ENCODE results near the gene RAB3D.
A peak's percentile ranks its signal among the peaks of the same experiment; 100 is the strongest.
"Not testable (repeated sequence)": the region's sequence is repeated elsewhere in the genome, so short reads cannot be mapped to it uniquely, and the experiment has no call there.

The RAB3D gene

GRCh38 chr19:11345122-11345803 lies 5.8 kb upstream of the RAB3D start:
- Histone ChIP-seq H2AFZ (ENCODE audit: low read length) (peak overlapping the region; percentile 89), H3K79me1 (ENCODE audit: low read depth, low read length) (no peaks in the 10 kb centered on the region), H3K36me3 (replicated peaks in 1 of 2; ENCODE audit: control insufficient read depth in 2 of 2, insufficient read depth in 2 of 2, low read length in 2 of 2) (peaks cover 3 to 6% of the 10 kb centered on the region in 2 donors), H2BK12ac (ENCODE audit: low read length) (peak overlapping the region; percentile 50), H3K4ac (ENCODE audit: low read length) (no peak overlapping the region), H3K4me1 (ENCODE audit: control insufficient read depth in 2 of 2, insufficient read depth in 1 of 2, low read depth in 1 of 2, low read length in 2 of 2) (peaks cover 8 to 9% of the 10 kb centered on the region in 2 donors), H3K18ac (ENCODE audit: low read length) (no peak overlapping the region), H3K23ac (ENCODE audit: low read depth, low read length, poor library complexity) (no peak overlapping the region), H3K27me3 (ENCODE audit: control insufficient read depth in 3 of 3, insufficient read depth in 3 of 3, low read depth in 1 of 3, low read length in 3 of 3) (no peaks in the 10 kb centered on the region), H2BK120ac (ENCODE audit: low read depth, low read length) (no peak overlapping the region), H3K27ac (replicated peaks; ENCODE audit: low read length) (no peak overlapping the region), H3K9me3 (replicated peaks in 1 of 2; ENCODE audit: control insufficient read depth in 2 of 2, insufficient read depth in 1 of 2, low read depth in 1 of 2, low read length in 2 of 2) (peaks cover 8 to 12% of the 10 kb centered on the region in 2 donors), H2BK5ac (ENCODE audit: low read length) (no peak overlapping the region), H3K9ac (ENCODE audit: low read depth, low read length, poor library complexity) (peak overlapping the region; percentile 75), H3K14ac (ENCODE audit: low read length) (no peak overlapping the region), H2AK5ac (ENCODE audit: low read depth, low read length) (no peak overlapping the region), H2BK15ac (ENCODE audit: low read length) (no peak overlapping the region), H3K4me2 (ENCODE audit: insufficient read depth, low read length, poor library complexity, severe bottlenecking) (peak overlapping the region; percentile 55), H3K4me3 (ENCODE audit: low read length in 2 of 2) (peak overlapping the region; percentile 58 to 89), H4K8ac (ENCODE audit: low read depth, low read length) (no peak overlapping the region), H4K91ac (ENCODE audit: low read depth, low read length, poor library complexity) (no peak overlapping the region)
- DNase-seq (ENCODE audit: low spot score), result no peak
- WGBS, 2 donors (ENCODE audit: extremely low coverage in 2 of 2, insufficient read length in 2 of 2, insufficient replicate concordance in 1 of 2), result no CpG with 5 or more reads among the region's 15 CpGs

- no peak overlapping the region for H3K4me3 ChIP-seq (ENCODE audit: low read length in 2 of 2)
- peaks cover 0 to 7% (median 0%) of the 10 kb centered on the region in 3 experiments for H3K27me3 ChIP-seq (ENCODE audit: control insufficient read depth in 3 of 3, insufficient read depth in 3 of 3, low read depth in 1 of 3, low read length in 3 of 3)
- no peaks in the 10 kb centered on the region for H3K79me1 ChIP-seq (ENCODE audit: low read depth, low read length)
- no CpG with 5 or more reads among the region's 3 CpGs for WGBS, 2 donors (ENCODE audit: extremely low coverage in 2 of 2, insufficient read length in 2 of 2, insufficient replicate concordance in 1 of 2)
- no peak overlapping the region for H2BK120ac ChIP-seq (ENCODE audit: low read depth, low read length)
- H3K4ac ChIP-seq (ENCODE audit: low read length), result no peak overlapping the region
- no peaks in the 10 kb centered on the region for H3K9me3 ChIP-seq (replicated peaks in 1 of 2; ENCODE audit: control insufficient read depth in 2 of 2, insufficient read depth in 1 of 2, low read depth in 1 of 2, low read length in 2 of 2)
- no peak overlapping the region for H3K18ac ChIP-seq (ENCODE audit: low read length)
- H2BK12ac ChIP-seq (ENCODE audit: low read length), result no peak overlapping the region
- no peak overlapping the region for H3K14ac ChIP-seq (ENCODE audit: low read length)
- H3K23ac ChIP-seq (ENCODE audit: low read depth, low read length, poor library complexity), result no peak overlapping the region
- peaks cover 3 to 6% of the 10 kb centered on the region in 2 donors for H3K36me3 ChIP-seq (replicated peaks in 1 of 2; ENCODE audit: control insufficient read depth in 2 of 2, insufficient read depth in 2 of 2, low read length in 2 of 2)
- no peak overlapping the region for H3K9ac ChIP-seq (ENCODE audit: low read depth, low read length, poor library complexity)
- H2AK5ac ChIP-seq (ENCODE audit: low read depth, low read length), result no peak overlapping the region
- no peak overlapping the region for H3K4me2 ChIP-seq (ENCODE audit: insufficient read depth, low read length, poor library complexity, severe bottlenecking)
- DNase-seq (ENCODE audit: low spot score), result no peak
- H3K4me1 ChIP-seq (ENCODE audit: control insufficient read depth in 2 of 2, insufficient read depth in 1 of 2, low read depth in 1 of 2, low read length in 2 of 2), result peaks cover 11 to 14% of the 10 kb centered on the region in 2 donors
- no peak overlapping the region for H4K91ac ChIP-seq (ENCODE audit: low read depth, low read length, poor library complexity)
- H2BK15ac ChIP-seq (ENCODE audit: low read length), result no peak overlapping the region
- H3K27ac ChIP-seq (replicated peaks; ENCODE audit: low read length), result no peak overlapping the region
- no peak overlapping the region for H4K8ac ChIP-seq (ENCODE audit: low read depth, low read length)
- H2BK5ac ChIP-seq (ENCODE audit: low read length), result no peak overlapping the region
- no peak overlapping the region for H2AFZ ChIP-seq (ENCODE audit: low read length)
Observed at GRCh38 chr19:11342429-11342828, 3.0 kb upstream of the RAB3D start.

GRCh38 chr19:11340099-11340467 lies 626 bp upstream of the RAB3D start:
- not testable (repeated sequence) for H3K4me1 ChIP-seq (ENCODE audit: control insufficient read depth in 2 of 2, insufficient read depth in 1 of 2, low read depth in 1 of 2, low read length in 2 of 2); H2BK5ac ChIP-seq (ENCODE audit: low read length); H3K18ac ChIP-seq (ENCODE audit: low read length); H2BK12ac ChIP-seq (ENCODE audit: low read length); H2BK15ac ChIP-seq (ENCODE audit: low read length); H3K79me1 ChIP-seq (ENCODE audit: low read depth, low read length); H3K23ac ChIP-seq (ENCODE audit: low read depth, low read length, poor library complexity); H3K27ac ChIP-seq (replicated peaks; ENCODE audit: low read length); H3K9me3 ChIP-seq (replicated peaks in 1 of 2; ENCODE audit: control insufficient read depth in 2 of 2, insufficient read depth in 1 of 2, low read depth in 1 of 2, low read length in 2 of 2); H3K4ac ChIP-seq (ENCODE audit: low read length); H4K8ac ChIP-seq (ENCODE audit: low read depth, low read length); H4K91ac ChIP-seq (ENCODE audit: low read depth, low read length, poor library complexity); DNase-seq (ENCODE audit: low spot score); H3K27me3 ChIP-seq (ENCODE audit: control insufficient read depth in 3 of 3, insufficient read depth in 3 of 3, low read depth in 1 of 3, low read length in 3 of 3); H3K14ac ChIP-seq (ENCODE audit: low read length); H2BK120ac ChIP-seq (ENCODE audit: low read depth, low read length)
- H3K9ac ChIP-seq (ENCODE audit: low read depth, low read length, poor library complexity), result peak overlapping the region; percentile 78
- peak overlapping the region; percentile 56 for H2AK5ac ChIP-seq (ENCODE audit: low read depth, low read length)
- peak overlapping the region; percentile 51 for H3K4me2 ChIP-seq (ENCODE audit: insufficient read depth, low read length, poor library complexity, severe bottlenecking)
- H3K4me3 ChIP-seq (ENCODE audit: low read length in 2 of 2), result peak overlapping the region in 1 of 2 donors; percentile 63
- H2AFZ ChIP-seq (ENCODE audit: low read length), result peak overlapping the region; percentile 98
- WGBS, 2 donors (ENCODE audit: extremely low coverage in 2 of 2, insufficient read length in 2 of 2, insufficient replicate concordance in 1 of 2), result no CpG with 5 or more reads among the region's 8 CpGs
- peaks cover 7 to 14% of the 10 kb centered on the region in 2 donors for H3K36me3 ChIP-seq (replicated peaks in 1 of 2; ENCODE audit: control insufficient read depth in 2 of 2, insufficient read depth in 2 of 2, low read length in 2 of 2)

GRCh38 chr19:11338569-11339253 lies 746 bp downstream of the RAB3D start:
- Histone ChIP-seq H3K4me3 (ENCODE audit: low read length in 2 of 2) (peak overlapping the region; percentile 63 to 82), H3K4ac (ENCODE audit: low read length) (no peak overlapping the region), H3K27me3 (ENCODE audit: control insufficient read depth in 3 of 3, insufficient read depth in 3 of 3, low read depth in 1 of 3, low read length in 3 of 3) (peaks cover 0 to 7% (median 0%) of the 10 kb centered on the region in 3 experiments), H3K27ac (replicated peaks; ENCODE audit: low read length) (no peak overlapping the region), H2AFZ (ENCODE audit: low read length) (peak overlapping the region; percentile 98), H2BK5ac (ENCODE audit: low read length) (no peak overlapping the region), H2BK120ac (ENCODE audit: low read depth, low read length) (no peak overlapping the region), H3K9me3 (replicated peaks in 1 of 2; ENCODE audit: control insufficient read depth in 2 of 2, insufficient read depth in 1 of 2, low read depth in 1 of 2, low read length in 2 of 2) (no peaks in the 10 kb centered on the region), H3K14ac (ENCODE audit: low read length) (no peak overlapping the region), H3K4me2 (ENCODE audit: insufficient read depth, low read length, poor library complexity, severe bottlenecking) (peak overlapping the region; percentile 85), H3K23ac (ENCODE audit: low read depth, low read length, poor library complexity) (peak overlapping the region; percentile 81), H2BK12ac (ENCODE audit: low read length) (peak overlapping the region; percentile 82), H4K8ac (ENCODE audit: low read depth, low read length) (no peak overlapping the region), H2BK15ac (ENCODE audit: low read length) (peak overlapping the region; percentile 6), H3K79me1 (ENCODE audit: low read depth, low read length) (no peaks in the 10 kb centered on the region), H3K9ac (ENCODE audit: low read depth, low read length, poor library complexity) (peak overlapping the region; percentile 87), H3K4me1 (ENCODE audit: control insufficient read depth in 2 of 2, insufficient read depth in 1 of 2, low read depth in 1 of 2, low read length in 2 of 2) (peaks cover 2 to 6% of the 10 kb centered on the region in 2 donors), H3K36me3 (replicated peaks in 1 of 2; ENCODE audit: control insufficient read depth in 2 of 2, insufficient read depth in 2 of 2, low read length in 2 of 2) (peaks cover 6 to 16% of the 10 kb centered on the region in 2 donors), H2AK5ac (ENCODE audit: low read depth, low read length) (peak overlapping the region; percentile 60), H3K18ac (ENCODE audit: low read length) (peak overlapping the region; percentile 84), H4K91ac (ENCODE audit: low read depth, low read length, poor library complexity) (no peak overlapping the region)
- no CpG with 5 or more reads among the region's 21 CpGs for WGBS, 2 donors (ENCODE audit: extremely low coverage in 2 of 2, insufficient read length in 2 of 2, insufficient replicate concordance in 1 of 2)
- no peak for DNase-seq (ENCODE audit: low spot score)
